H1 (cell line): ENCODE results near the gene SRPRA. TPM values are rescaled to one million over a fixed set of nuclear protein-coding genes. Genes with fewer than 3 reads are reported as not detected.
"Not testable (repeated sequence)": the region's sequence is repeated elsewhere in the genome, so short reads cannot be mapped to it uniquely, and the experiment has no call there.

ENCODE experiments used
- CTCF ChIA-PET: fragments of 300-600 bp; sonication (Branson Sonifier 250); formaldehyde crosslinking; loops from one replicate; lab custom pipeline; 2021; ENCODE audit not compliant: partially characterized antibody; lab: Charles Lee
- POLR2A ChIA-PET: fragments of 300-600 bp; sonication (Branson Sonifier 250); formaldehyde crosslinking; loops from one replicate; lab custom pipeline; 2021; ENCODE audit warnings: inconsistent platforms; ENCODE audit not compliant: partially characterized antibody; lab: Charles Lee
- DNase-seq, 2 experiments: peaks; one replicate each; pipeline versions ENCODE4 v3.0.0 to v3.0.0-alpha.2; 2010 to 2022; ENCODE audit warnings: low spot score in 2 of 2, low read depth in 1 of 2, mixed read lengths in 1 of 2
- FAIRE-seq: peaks from 2 replicates; lab custom pipeline; 2011; peaks lifted over from hg19 to GRCh38; lab: Jason Lieb, UNC
- H2AFZ ChIP-seq: 2 replicates; pipeline ENCODE4 v1.8.1; 2012; ENCODE audit warnings: low read length, inconsistent platforms
- H2AK5ac ChIP-seq: 2 replicates; pipeline ENCODE4 v1.6.1; 2013; ENCODE audit warnings: low read depth, low read length
- H2BK120ac ChIP-seq: replicated peaks from 2 replicates; pipeline ENCODE3; 2013; ENCODE audit warnings: low read depth, low read length, inconsistent platforms
- H2BK12ac ChIP-seq: 2 replicates; pipeline ENCODE4 v1.6.1; 2013; ENCODE audit warnings: low read depth, low read length
- H2BK15ac ChIP-seq: 2 replicates; pipeline ENCODE4 v1.6.1; 2013; ENCODE audit warnings: low read length
- H2BK20ac ChIP-seq: 2 replicates; pipeline ENCODE4 v1.6.1; 2013; ENCODE audit warnings: low read length
- H2BK5ac ChIP-seq: 2 replicates; pipeline ENCODE4 v1.6.1; 2013; ENCODE audit warnings: low read depth, low read length
- H3K14ac ChIP-seq: 2 replicates; pipeline ENCODE4 v1.6.1; 2013; ENCODE audit warnings: inconsistent platforms; ENCODE audit not compliant: insufficient read length
- H3K18ac ChIP-seq: 2 replicates; pipeline ENCODE4 v1.6.1; 2013; ENCODE audit warnings: low read length; ENCODE audit errors: extremely low read depth
- H3K23ac ChIP-seq: 2 replicates; pipeline ENCODE4 v1.6.1; 2013; ENCODE audit warnings: inconsistent platforms; ENCODE audit not compliant: insufficient read length
- H3K23me2 ChIP-seq: 2 replicates; pipeline ENCODE4 v1.6.1; 2013; ENCODE audit warnings: low read depth, low read length
- H3K27ac ChIP-seq: 2 replicates; pipeline ENCODE4 v1.6.1; 2011; ENCODE audit warnings: low read depth, low read length, inconsistent platforms
- H3K27me3 ChIP-seq, 4 experiments: replicated peaks in 1 of 4; 1 replicate in 1 of 4; 2 replicates in 3 of 4; pipeline versions ENCODE4 v1.6.1 to v1.8.1; 2011 to 2013; ENCODE audit warnings: low read length in 3 of 4, mild to moderate bottlenecking in 3 of 4, inconsistent platforms in 2 of 4, mixed read lengths in 2 of 4, moderate library complexity in 1 of 4; ENCODE audit not compliant: control insufficient read depth in 3 of 4, insufficient read depth in 3 of 4; ENCODE audit errors: extremely low read depth in 1 of 4
- H3K36me3 ChIP-seq, 4 experiments: 2 replicates each; pipeline versions ENCODE4 v1.6.1 to v1.8.1; 2011 to 2013; ENCODE audit warnings: mild to moderate bottlenecking in 4 of 4, low read length in 3 of 4, moderate library complexity in 2 of 4, control low read depth in 1 of 4, inconsistent platforms in 1 of 4; ENCODE audit not compliant: insufficient read depth in 4 of 4, control insufficient read depth in 2 of 4
- H3K4ac ChIP-seq: replicated peaks from 2 replicates; pipeline ENCODE3; 2013; ENCODE audit warnings: low read length, low read depth, mixed read lengths, inconsistent platforms; ENCODE audit not compliant: insufficient read length
- H3K4me1 ChIP-seq, 4 experiments: replicated peaks in 1 of 4; 1 replicate in 1 of 4; 2 replicates in 3 of 4; pipeline versions ENCODE4 v1.6.1 to v1.8.1; 2011 to 2013; ENCODE audit warnings: low read length in 3 of 4, inconsistent platforms in 2 of 4, mixed read lengths in 1 of 4; ENCODE audit not compliant: insufficient read depth in 4 of 4, control insufficient read depth in 3 of 4
- H3K4me2 ChIP-seq, 2 experiments: 2 replicates each; pipeline versions ENCODE4 v1.6.1 to v1.8.1; 2011 to 2013; ENCODE audit warnings: low read depth in 2 of 2, low read length in 2 of 2, control low read depth in 1 of 2, inconsistent platforms in 1 of 2, mild to moderate bottlenecking in 1 of 2; ENCODE audit not compliant: insufficient read depth in 1 of 2
- H3K4me3 ChIP-seq, 4 experiments: fragments of 200-600, 300-600 bp in 1 of 4; sonication (generic), shearing (Covaris generic), sonication (Bioruptor Twin) in 1 of 4; 2 replicates each; pipeline versions ENCODE4 v1.5.1 to v1.8.1; 2011 to 2016; ENCODE audit warnings: low read length in 4 of 4, low read depth in 3 of 4, control low read depth in 2 of 4, inconsistent platforms in 2 of 4, mild to moderate bottlenecking in 2 of 4, mixed read lengths in 1 of 4, moderate library complexity in 1 of 4; ENCODE audit not compliant: insufficient read depth in 2 of 4; ENCODE audit errors: extremely low read depth in 1 of 4
- H3K56ac ChIP-seq: replicated peaks from 2 replicates; pipeline ENCODE3; 2013; ENCODE audit warnings: low read depth, mild to moderate bottlenecking, mixed read lengths, low read length, inconsistent platforms; ENCODE audit not compliant: insufficient read length
- H3K79me1 ChIP-seq: 2 replicates; pipeline ENCODE4 v1.6.1; 2013; ENCODE audit warnings: low read depth, low read length, control low read depth
- H3K79me2 ChIP-seq, 2 experiments: 2 replicates each; pipeline versions ENCODE4 v1.6.1 to v1.8.1; 2012 to 2013; ENCODE audit warnings: low read length in 2 of 2, mild to moderate bottlenecking in 2 of 2, inconsistent platforms in 1 of 2; ENCODE audit not compliant: insufficient read depth in 2 of 2, control insufficient read depth in 1 of 2
- H3K9ac ChIP-seq, 4 experiments: replicated peaks in 1 of 4; 1 replicate in 1 of 4; 2 replicates in 3 of 4; pipeline versions ENCODE4 v1.6.1 to v1.8.1; 2011 to 2013; ENCODE audit warnings: low read depth in 3 of 4, low read length in 3 of 4, control low read depth in 2 of 4, mild to moderate bottlenecking in 2 of 4, moderate library complexity in 2 of 4, inconsistent platforms in 1 of 4; ENCODE audit errors: extremely low read depth in 1 of 4
- H3K9me3 ChIP-seq, 2 experiments: 2 replicates each; pipeline versions ENCODE4 v1.6.1 to v1.8.1; 2012 to 2013; ENCODE audit warnings: mild to moderate bottlenecking in 2 of 2, moderate library complexity in 2 of 2, control low read depth in 1 of 2, inconsistent platforms in 1 of 2, low read depth in 1 of 2, low read length in 1 of 2, mixed read lengths in 1 of 2; ENCODE audit not compliant: insufficient read depth in 2 of 2
- H4K20me1 ChIP-seq, 2 experiments: replicated peaks in 1 of 2; 2 replicates each; pipeline versions ENCODE3 to v1.8.1; 2011 to 2013; ENCODE audit warnings: inconsistent platforms in 2 of 2, low read length in 2 of 2, mild to moderate bottlenecking in 1 of 2; ENCODE audit not compliant: insufficient read depth in 2 of 2, control insufficient read depth in 1 of 2
- H4K5ac ChIP-seq: 2 replicates; pipeline ENCODE4 v1.6.1; 2013; ENCODE audit warnings: low read length, low read depth, mixed read lengths, inconsistent platforms; ENCODE audit not compliant: insufficient read length
- H4K8ac ChIP-seq: 2 replicates; pipeline ENCODE4 v1.8.0; 2013; ENCODE audit warnings: mild to moderate bottlenecking, moderate library complexity, low read length, inconsistent platforms; ENCODE audit not compliant: insufficient read depth; ENCODE audit errors: extremely low read depth
- H4K91ac ChIP-seq: replicated peaks from 2 replicates; pipeline ENCODE3; 2013; ENCODE audit warnings: low read length, mixed read lengths, inconsistent platforms; ENCODE audit not compliant: insufficient read length
- MAX ChIP-seq: IDR thresholded peaks from 2 replicates; pipeline ENCODE4 v1.6.1; 2012; ENCODE audit warnings: inconsistent platforms
- SP4 ChIP-seq: IDR thresholded peaks from 2 replicates; pipeline ENCODE4 v1.6.1; 2012; ENCODE audit warnings: low read length, inconsistent platforms
- USF2 ChIP-seq: IDR thresholded peaks from 2 replicates; pipeline ENCODE4 v1.6.1; 2011; ENCODE audit warnings: low read length, improper control_type of control experiment
- WGBS, 2 experiments: shearing (Covaris generic) in 1 of 2; methylation state at CpG; one replicate each; pipeline versions ENCODE4 v1.1.6 to v1.1.7; 2013 to 2015; ENCODE audit warnings: low lambda C conversion rate in 2 of 2, mixed read lengths in 2 of 2, inconsistent platforms in 1 of 2, low coverage in 1 of 2, missing lambda C conversion rate in 1 of 2; ENCODE audit not compliant: insufficient replicate concordance in 2 of 2, insufficient coverage in 1 of 2, insufficient read length in 1 of 2; ENCODE audit errors: extremely low coverage in 1 of 2, missing lambda C conversion rate in 1 of 2; 5-methylcytosine and 5-hydroxymethylcytosine counted together
- polyA plus RNA-seq, 7 experiments: library from polyadenylated mRNA; depleted of rRNA in 3 of 7; stranded (reverse) in 5 of 7; unstranded in 2 of 7; fragments of >200 nt in 5 of 7; fragments of 200-250 nt in 2 of 7; gene quantifications; 1 replicate in 5 of 7; 2 replicates in 1 of 7; 4 replicates in 1 of 7; pipeline versions ENCODE4 v1.2.1 to v1.2.3, GENCODE V29; 2011 to 2013; ENCODE audit warnings: missing spikeins in 2 of 7, mixed read lengths in 2 of 7
- total RNA-seq: library from RNA; stranded (reverse); fragmentation: NEBNext Ultra II Directional; extraction: Animal tissue kit (Norgen Biotek cat#: 25700); gene quantifications from 2 replicates; pipeline ENCODE4 v1.2.1, GENCODE V29; 2021

SRPRA gene
- total and polyA plus RNA-seq, 2 of the 8 experiments (the other 6 are each of a cell fraction or from before 2014, with no cell fraction given), result 57.6 to 62.0 TPM

DNA sequence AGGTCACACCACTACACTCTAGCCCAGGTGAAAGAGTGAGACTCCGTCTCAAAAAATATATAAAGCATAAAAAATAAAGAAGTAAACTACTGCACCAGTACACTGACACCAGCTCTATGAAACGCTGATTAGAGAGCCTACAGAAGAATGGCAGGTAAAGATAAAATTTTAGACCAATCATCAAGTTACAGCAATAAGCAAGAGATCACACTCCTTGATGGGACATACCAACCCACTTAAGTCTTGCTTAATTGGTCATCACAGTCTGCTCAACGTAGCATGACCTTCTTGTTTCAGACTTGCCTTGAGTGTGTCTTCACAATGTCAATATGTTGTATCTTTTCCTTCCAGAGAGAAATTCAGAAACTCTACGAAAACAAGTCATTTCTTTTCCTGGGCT is 12.5 kb downstream of the SRPRA start (continued):
- TF ChIP-seq USF2, result no peak
- TF ChIP-seq MAX, result no peak
- no peak for TF ChIP-seq SP4
- TF ChIP-seq, all 59 proteins: peak for 0

GRCh38 chr11:126255507-126255906 is 13.2 kb downstream of the SRPRA start:
- CTCF ChIA-PET, H4K5ac ChIP-seq, H3K14ac ChIP-seq, H3K27ac ChIP-seq, H3K56ac ChIP-seq, H2BK15ac ChIP-seq, H3K27me3 ChIP-seq, H2BK120ac ChIP-seq, H3K23ac ChIP-seq, DNase-seq, H3K23me2 ChIP-seq, H3K79me2 ChIP-seq, H2AFZ ChIP-seq, H4K8ac ChIP-seq, H2BK12ac ChIP-seq, H3K4me3 ChIP-seq, H2BK20ac ChIP-seq, H2BK5ac ChIP-seq, H3K9me3 ChIP-seq, H3K4ac ChIP-seq, H4K20me1 ChIP-seq, H4K91ac ChIP-seq, FAIRE-seq, H3K9ac ChIP-seq, H3K4me2 ChIP-seq, H2AK5ac ChIP-seq, H3K18ac ChIP-seq, H3K79me1 ChIP-seq, H3K4me1 ChIP-seq: not testable (repeated sequence)
- WGBS, 2 experiments, result 94% methylated on average over 5 of the region's 5 CpGs; no CpG with 5 or more reads in 1 of the 2 experiments
- POLR2A ChIA-PET, result interaction anchor here (0.7 to 2.1 kb wide), 3 partner anchors 10 to 25 kb away, joined by 3 to 7 read pairs (median 4); no protein-coding TSS in a partner anchor
- peaks cover 4 to 43% (median 27%) of the 10 kb centered on the region in 4 experiments for H3K36me3 ChIP-seq
